TTC549 (cell line): ENCODE data around the gene TNFRSF9.

ENCODE experiments used
- FAIRE-seq: peaks from 2 replicates; lab custom pipeline; 2012; peaks lifted over from hg19 to GRCh38; lab: Jason Lieb, UNC

TNFRSF9 gene

DNA sequence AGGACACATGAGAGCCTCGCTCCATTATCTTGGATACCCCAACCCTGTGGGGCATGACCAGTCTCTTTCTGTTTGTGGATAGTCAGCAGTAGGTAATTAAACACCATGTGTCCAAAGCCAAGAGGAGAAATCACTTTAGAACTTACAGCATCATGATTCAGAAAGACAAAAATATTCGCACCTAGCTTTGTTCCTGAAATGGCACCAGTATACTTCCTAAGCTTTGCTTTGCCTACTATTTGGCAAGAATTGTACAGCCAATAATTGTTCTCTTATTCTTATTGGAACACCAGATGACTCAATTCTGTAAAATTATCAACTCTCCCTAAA is 24.2 kb downstream of the TNFRSF9 start:
- no peak for FAIRE-seq

DNA sequence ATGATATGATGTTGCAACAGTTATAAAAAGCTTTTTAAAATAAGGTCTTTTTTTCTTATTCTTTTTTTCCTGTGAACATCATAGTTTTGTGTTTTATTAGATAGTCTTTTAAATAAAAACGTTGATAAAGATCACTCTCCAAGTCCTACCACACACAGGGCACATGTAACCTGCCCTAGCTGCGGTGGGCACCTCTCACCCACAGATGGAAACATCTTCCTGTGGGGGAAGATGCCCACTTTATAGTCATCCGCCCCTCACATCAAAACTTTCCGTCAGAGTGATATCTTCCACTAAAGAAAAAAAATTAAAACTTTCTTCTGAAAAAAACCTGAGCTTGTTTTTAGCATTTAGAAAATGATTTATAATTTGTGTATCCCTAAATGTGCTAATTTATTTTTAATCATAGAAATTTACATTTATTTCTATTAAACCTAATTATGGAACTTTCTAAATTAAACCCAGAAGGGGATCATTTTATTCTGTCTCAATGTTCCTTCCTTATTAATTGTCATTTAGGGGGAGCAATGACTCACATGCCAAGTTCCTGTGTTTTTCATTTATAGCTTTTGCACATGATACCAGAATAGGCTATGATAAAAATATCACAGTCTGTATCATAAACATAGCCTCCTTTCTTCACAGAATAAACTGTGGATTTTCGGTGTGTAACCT is 24.7 kb downstream of the TNFRSF9 start:
- no peak for FAIRE-seq

DNA sequence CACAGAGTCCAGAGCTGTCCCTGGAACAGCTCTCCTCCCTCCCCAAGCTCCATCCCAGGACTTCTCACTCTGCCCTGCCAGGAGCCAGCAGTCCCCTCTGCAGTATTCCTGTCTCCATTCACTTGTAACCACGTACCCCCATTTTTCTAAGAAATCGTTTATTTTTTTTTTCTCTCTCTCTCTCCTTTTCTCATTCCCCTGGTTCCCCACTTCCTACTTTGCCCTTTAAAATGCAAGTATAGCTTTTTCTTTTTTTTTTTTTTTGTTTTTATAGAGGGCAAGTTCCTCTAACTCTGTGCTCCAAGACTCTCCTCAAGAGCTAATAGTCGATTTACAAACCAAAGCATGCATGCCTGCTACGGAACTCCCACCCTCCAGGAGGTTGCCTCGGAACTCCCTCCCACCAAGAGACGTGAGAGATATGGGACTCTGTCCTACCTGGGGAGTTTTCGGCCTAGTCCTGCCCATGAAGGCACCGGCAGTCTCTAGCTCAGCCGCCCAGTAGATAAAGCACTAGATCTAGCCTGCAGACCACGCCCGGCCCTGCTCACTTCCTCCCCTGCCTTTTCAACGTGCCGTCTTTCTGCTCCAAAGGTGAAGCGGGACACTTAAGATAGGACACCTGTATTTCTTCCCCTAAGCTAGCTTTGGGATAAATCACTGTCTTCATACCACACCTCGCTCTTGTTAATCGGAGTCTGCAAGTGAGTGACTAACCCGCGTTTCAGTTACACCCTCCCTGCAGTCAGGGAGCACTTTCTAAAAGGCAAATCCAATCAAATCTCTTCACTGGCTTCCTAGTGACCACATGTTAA is 27.7 kb downstream of the TNFRSF9 start:
- FAIRE-seq = no peak

DNA sequence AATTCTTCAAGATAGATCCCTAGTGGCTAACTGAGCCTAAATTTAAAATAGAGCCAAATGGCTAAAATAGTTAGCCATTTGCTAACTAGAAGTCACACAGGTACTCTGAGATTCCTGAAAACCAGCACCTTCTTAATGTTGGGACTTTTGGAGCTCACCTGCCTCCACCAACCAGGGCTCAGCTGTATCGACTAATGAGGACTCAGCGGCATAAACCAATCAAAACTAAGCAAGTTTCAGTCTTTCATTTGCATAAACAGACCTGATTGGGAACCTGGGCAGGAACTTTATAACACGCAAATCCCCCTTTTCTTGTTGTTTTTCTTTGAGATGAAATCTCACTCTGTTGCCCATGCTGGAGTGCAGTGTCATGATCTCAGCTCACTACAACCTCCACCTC is 28.5 kb downstream of the TNFRSF9 start:
- no peak for FAIRE-seq

DNA sequence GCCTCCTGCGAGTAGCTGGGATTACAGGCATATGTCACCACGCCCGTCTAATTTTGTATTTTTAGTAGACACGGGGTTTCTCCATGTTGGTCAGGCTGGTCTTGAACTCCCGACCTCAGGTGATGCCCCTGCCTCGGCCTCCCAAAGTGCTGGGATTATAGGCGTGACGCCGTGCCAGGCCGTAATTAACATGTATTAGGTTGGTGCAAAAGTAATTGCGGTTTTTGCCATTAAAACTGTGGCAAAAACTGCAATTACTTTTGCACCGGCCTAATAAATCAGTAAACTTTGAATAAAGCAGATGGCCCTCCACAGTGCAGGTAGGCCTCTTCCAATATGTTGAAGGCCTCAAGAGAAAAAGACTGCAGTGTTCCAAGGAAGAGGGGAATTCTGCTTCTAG is 35.4 kb downstream of the TNFRSF9 start:
- FAIRE-seq = no peak

DNA sequence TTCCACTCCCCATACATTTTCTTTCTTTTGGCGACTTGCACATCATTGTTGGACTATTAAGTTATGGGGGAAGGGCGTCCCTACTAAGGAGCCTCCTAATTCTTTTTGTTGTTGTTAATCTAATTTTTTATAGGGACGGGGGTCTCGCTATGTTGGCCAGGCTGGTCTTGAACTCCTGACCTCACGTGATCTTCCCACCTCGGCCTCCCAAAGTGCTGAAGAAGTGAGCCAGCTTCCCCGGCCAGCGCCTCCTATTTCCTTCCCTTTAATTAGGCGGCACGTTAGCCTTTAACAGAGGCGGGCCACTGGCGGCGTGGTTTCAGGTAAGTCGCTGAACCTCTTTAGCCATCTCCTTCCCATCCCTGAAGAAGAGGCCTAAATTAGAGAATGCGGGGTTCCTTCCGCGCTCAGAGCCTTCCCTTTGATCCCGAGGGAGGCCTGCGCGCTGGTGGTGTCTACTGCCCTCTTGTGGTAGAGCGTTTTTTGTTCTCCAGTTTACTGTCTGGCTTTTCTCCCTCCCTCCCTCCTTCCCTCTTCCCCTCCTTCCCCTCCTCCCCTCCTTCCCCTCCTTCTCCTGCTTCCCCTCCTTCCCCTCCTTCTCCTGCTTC is 38.1 kb downstream of the TNFRSF9 start:
- FAIRE-seq = no peak

DNA sequence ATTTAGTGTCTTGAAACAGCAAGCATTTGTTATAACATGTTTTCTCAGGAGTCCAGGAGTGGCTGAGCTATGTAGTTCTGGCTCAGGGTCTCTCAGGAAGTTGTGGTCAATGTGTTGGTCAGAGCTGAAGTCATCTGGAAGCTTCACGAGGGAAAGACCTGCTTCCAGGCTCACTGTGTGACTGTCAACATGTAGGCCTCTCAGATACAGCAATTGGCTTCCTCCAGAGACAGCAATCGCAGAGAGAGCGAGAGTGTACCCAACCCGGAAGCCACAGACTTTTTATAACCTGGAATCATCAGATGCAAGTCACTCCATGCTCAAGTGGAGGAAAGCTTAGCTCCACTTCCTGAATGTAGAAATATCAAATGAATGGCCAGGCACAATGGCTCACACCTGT is 40.9 kb downstream of the TNFRSF9 start:
- FAIRE-seq = no peak

DNA sequence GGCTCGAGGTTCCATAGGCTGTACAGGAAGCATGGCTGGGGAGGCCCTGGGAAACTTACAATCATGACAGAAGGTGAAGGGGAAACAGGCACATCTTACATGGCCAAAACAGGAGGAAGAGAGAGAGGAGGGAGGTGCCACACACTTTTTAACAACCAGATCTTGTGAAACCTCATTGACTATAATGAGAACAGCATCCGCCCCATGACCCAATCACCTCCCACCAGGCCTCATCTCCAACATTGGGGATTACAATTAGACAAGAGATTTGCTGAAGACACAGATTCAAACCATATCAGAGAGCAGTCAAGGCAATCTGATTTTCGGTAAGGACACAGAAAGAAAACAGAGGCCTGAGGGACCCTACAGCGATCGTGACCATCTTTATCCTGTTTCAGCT is 41.7 kb downstream of the TNFRSF9 start:
- no peak for FAIRE-seq

DNA sequence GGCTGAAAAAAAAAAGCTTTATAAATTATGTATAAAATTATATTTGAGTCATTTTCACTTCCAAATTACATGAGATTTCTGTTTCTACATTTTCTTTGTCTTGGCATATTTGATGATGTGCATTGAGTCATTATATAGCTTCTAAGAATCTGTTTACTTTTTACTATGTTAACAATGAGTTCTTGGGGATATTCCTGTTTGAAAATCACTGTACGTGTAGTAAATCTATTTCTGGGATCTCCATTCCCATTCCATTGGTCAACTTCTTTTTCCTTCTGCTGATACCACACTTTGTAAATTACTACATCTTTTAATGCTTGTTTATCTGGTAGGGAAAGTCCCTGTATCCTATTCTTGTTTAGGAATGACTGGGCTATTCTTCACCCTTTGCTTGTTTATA is 43.6 kb downstream of the TNFRSF9 start:
- no peak for FAIRE-seq

DNA sequence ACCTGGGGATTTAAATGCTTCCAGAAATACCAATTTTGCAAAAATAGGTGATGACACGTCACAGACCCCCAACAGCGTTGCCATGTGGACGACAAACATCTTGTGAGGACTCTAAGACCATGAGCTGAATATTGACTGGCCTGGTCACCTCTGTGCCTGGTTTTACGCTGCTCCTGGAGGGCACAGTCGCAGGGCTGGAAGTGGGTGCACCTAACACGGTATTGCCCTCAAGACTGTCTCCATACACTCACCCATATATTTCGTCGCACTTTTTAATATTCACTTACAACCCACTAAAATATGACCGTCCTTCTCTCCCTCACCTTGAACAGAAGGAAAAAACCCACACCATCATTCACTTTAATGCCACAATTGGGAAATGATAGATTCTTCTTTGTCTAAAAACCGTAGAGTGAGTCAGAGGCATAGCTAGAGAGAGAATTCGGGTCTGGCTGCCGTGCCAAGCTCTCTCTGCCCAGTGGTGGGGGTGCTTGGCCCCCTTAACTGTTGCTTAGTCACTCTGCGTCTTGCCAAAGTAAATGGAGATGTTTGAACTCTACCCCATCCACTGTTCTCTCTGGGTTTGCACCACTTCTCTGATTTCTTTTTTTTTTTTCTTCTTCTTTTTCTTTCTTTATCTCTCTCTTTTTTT is 47.0 kb downstream of the TNFRSF9 start:
- no peak for FAIRE-seq

DNA sequence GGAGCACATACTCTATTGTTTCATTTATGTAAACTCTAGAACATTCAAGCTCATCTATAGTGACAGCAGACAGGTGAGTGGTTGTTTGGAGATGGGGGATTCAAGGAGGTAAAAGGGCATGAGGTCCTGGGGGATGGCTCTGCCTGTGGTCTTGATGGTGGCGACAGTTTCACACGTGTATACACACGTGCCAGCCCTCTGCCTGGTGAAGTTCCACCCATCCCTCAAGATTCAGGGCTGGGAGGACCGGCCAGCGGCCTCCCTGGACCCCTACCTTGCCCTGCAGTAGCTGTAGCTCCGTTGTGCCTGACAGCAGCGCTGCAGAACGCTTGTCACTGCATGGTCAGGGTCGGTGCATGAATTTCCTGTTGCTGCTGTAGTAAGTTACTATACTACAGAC is 48.8 kb downstream of the TNFRSF9 start:
- FAIRE-seq = no peak

DNA sequence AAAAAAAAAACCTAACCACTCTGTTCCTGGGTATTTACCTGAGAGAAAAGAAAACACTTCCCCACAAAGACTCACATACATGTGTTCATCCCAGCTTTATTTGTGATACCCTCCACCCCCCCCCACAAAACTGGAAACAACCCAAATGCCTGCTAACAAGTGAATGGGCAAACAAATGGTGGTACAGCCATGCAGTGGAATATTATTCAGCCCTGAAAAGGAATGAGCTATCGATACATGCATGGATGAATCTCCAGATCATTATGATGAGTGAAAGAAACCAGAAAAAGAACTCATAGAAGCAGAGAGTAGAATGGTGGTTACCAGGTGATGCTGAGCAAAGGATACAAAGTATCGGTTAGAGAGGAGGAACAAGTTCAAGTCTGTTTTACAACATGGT is 49.8 kb downstream of the TNFRSF9 start:
- no peak for FAIRE-seq

DNA sequence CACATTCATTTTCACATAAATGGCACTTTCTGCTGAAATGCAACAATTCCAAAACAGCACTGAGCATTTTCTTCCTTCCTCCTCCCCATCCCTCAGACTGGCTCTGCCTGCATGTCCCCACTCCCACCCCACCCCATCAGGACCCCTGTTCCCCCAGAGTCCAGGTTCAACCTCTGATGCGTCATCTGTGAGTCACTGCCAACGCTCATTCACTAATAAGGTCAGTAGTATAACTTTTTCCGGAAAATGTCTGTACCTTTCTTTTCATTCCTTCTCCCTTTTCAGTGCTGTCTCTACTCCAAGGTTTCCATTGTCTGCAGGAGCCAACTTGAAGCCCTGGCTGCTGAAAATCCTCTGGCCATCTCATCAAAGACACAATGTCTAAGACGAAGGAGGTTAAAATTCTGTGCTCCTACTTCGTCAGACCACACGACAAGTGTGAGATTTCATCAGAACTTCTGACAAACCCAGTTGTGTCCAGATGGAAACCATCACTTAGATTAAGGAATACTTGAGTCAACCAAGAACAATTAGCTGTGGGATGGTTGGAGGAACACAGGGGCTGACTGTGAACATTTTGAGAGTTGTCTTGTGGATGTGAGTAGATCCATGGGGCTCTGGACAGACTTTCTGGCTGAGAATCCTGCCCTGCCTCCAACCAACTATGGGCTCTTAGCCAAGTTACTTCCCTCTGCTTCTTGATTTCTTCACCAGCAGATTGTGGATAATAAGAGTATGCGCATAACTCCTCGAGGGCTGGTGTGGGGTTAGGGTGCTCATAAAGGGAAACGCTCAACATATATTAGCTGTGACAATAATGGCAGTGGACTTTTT is 52.2 kb downstream of the TNFRSF9 start:
- FAIRE-seq = no peak

DNA sequence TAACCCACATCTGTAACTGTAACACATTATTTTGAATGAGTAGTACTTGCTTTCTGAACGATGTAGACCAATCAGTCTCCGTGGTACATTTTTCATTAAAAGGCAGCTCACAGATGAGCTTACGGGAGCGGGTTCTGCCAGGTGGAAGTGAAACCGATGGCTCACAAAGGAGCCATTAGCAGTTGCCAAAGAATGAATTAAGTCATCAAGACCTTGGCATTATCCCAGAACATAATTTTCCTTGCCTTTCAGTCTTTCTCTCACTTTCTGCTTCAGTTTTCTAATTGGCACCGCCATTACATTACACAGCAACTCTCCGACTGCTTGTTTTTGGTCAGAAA is 54.3 kb downstream of the TNFRSF9 start:
- FAIRE-seq = no peak

DNA sequence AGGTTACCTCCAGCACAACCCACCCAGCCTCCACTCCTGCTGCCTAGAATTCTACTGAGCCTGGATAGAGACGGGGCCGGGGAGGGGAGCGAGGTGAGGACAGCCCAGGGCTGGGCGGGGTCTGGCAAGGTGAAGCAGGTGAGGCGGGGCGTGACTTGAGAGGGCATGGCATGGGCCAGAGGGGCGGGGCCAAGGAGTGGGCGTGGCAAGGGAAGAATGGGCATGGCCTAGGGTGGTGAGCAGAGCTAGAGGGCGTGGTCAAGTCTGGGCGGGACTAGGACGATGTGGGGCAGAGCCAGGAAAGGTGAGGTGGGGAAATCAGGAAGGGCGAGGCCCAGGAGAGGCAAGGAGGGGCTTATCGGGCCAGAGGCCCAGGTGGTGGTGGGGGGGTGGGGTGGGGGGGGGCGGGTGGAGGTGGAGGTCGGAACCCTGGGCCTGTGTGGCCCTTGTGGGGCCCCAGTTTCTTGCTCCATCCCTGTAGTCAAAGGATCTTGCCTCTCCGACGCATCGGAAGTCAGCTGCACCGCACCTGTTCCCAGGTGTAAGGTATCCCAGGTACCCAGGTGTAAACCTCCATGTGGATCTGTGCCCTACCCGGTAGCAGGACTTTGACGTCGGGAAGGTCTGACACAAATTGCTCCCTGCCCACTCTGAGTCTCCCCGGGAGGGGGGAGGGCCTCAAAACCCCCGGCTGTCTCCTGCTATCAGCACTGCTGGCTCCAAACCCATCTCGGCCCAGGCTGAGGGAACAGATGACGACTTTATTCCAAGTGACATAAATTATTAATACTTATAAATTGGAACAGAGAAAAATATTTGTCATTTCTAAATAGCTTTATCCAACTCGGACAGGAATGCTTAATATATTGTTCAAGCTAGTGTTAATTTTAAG is 54.9 kb downstream of the TNFRSF9 start:
- no peak for FAIRE-seq

DNA sequence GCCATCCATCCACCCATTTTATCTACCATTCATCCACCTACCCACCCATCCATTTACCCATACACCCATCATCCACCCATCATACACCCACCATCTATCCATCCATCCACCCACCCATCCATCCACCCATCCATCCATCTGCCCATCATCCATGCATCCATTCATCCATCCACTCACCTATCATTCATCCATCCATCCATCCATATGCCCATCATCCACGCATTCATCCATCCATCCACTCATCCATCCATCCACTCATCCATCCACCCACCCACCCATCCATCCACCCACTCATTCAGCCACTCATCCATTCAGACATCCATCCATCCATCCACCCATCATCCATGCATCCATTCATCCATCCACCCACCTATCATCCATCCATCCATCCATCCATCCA is 55.9 kb downstream of the TNFRSF9 start:
- FAIRE-seq = no peak

DNA sequence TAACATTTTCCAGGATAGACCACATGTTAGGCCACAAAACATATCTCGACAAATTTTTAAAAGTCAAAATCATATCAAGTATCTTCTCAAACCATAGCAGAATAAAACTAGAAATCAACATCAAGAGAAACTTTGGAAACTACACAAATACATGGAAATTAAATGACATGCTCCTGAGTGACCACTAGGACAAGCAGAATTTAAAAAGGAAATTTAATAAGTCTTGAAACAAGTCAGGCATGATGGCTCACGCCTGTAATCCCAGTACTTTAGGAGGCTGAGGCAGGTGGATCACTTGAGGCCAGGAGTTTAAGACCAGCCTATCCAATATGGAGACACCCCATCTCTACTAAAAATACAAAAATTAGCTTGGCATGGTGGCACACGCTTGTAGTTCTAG is 61.4 kb downstream of the TNFRSF9 start:
- FAIRE-seq = no peak

DNA sequence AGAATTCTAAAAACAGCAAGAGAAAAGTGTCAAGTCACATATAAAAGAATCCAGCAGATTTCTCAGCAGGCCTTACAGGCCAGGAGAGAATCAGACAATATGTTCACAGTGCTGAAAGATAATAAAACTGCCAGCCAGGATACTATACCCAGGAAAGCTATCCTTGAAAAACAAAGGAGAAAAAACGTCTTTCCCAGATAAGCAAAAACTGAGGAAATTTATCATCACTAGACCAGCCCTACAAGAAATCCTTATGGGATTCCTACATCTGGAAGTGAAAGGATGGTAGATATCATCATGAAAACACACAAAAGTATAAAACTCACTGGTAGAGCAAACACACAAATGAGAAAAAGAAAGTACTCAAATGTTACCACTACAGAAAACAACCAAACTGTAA is 62.6 kb downstream of the TNFRSF9 start:
- no peak for FAIRE-seq

DNA sequence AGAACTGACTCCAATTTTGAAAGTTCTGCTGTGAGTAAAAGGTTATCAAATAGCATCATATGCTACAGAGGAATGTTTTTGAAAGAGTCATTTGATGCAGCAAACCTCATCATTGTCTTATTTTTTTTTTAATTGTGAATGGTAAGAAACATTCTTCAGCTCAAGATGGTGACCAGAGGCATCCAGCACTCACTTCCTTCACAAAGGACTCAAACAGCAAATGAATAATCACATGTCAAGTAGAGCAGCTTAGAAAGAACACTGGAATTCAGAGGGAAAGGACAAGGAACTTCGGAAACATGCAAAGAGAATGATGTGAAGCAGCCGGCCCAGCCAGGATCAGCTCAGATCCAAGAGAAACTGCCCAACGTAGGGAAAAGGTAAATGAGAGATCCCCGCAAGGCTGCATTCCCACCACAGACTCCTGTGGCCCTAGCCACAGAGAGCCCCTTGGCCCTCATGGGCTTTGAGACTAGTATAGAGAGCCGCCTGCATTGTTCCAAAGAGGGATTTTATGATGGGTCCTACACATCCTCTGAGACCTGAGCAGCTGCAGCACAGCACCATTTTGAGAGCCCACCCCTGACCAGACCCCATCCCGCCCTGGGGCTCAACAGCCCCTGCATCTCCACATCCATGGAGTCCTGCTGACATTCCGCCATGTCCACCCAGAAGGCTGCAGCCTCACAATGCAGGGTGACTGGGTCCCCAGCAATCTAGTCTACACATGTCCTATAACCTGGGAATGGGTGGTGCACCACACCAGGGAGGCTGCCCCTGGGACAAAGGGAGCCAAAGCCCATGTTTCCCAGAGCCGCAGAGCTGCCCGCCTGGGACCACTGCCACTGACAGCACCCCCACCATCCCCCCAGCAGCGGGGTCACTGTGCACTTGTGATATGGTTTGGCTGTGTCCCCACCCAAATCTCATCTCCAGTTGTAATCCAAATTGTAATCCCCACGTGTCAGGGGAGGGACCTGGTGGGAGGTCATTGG is 66.5 kb downstream of the TNFRSF9 start:
- FAIRE-seq = no peak

DNA sequence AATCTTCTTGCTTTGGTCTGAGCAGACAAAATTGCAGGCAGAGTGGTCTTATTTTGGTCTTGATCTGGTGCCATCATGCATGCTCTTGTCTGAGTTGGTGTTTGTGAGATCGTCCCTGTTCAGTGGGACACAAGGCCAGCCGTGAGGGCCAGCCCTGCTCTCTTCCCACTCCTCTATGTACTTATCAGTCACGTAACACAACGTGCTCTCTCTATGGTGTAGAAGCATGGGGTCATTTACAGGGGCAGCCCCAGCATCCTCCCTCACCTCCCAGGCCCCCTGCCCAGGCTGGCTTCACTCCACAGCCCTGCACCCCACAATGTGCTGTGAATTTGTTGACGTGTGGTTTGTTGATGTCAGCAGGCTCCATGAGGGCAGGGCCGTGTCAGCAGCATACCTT is 69.5 kb downstream of the TNFRSF9 start:
- no peak for FAIRE-seq
